G401.6 (cell line): ENCODE data around the gene CFAP61.

Experiments
- FAIRE-seq: peaks from 2 replicates; lab custom pipeline; 2012; peaks lifted over from hg19 to GRCh38; lab: Jason Lieb, UNC

The CFAP61 gene

DNA sequence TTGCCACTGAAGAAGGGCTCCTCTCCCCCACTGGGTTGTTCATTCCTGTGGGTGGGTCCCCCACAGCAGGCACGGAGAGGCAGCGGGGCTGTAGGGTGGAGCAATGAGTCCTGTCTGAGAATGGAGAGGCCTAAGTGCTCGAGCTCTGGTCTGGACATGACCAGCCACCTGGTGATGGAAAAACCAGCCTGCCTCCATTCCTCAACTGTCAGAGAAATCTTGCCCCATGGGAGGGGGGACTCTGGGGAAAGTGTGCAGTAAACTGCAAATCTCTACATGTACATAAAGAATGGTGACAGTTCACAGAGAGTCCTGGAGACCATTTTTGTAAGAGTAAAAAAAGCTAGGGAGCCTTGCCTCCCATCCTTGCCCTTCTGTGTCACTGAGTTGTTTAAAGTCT is 349.7 kb downstream of the CFAP61 start:
- no peak for FAIRE-seq

DNA sequence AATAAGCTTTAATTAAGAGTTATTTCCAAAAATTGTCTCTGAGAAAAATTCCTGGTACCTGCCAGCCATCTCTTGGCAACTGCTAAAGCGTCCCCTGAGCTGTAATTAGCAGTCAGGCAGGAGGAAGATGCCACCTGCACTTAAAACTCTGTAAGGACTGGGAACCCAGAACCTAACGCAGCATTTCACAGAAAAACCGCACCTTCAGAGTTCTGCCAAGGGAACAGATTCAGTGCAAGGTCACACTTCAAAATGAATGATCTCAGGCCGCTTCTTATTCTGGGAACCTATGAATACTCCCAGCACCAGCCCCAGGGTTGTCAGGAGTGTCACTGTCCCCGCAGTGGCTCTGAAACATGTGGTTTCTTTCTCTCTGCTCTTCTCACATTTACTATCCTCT is 352.3 kb downstream of the CFAP61 start:
- FAIRE-seq = no peak

DNA sequence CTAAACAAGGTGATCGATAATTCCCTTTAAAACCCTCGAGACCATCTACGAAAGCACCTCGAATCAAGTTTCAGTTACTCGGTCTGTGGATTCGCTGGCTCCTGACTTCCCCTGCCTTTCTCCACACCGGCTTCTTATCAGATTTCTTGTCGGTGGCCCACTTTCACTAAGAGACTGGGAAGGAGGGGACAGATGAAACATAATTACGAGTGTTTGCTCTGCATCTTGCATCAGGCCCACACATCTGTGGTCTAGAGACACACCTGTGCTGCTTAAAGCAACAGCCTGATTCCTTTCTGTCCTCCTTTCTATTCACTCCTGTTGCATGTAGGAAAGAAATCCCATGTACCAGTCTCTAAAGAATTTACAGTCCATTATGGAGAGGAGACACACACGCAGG is 353.3 kb downstream of the CFAP61 start:
- FAIRE-seq = no peak

DNA sequence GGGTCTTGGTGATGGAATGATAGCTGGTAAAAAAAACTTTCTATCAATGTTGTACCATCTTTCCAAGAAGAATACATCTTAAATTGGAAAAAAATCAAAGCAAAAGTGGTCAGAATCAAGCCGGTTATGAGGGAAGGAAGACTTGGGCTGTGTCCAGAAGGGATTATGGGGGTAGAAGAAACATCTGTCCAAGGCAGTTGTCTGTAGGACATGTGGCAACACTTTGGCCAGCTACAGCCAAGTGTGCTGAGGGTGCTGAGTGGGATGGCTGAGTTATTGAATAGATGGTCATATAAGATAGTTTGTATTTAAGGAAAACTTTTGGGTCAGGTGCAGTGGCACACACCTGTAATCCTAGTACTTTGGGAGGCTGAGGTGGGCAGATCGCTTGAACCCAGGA is 354.0 kb downstream of the CFAP61 start:
- FAIRE-seq = no peak

DNA sequence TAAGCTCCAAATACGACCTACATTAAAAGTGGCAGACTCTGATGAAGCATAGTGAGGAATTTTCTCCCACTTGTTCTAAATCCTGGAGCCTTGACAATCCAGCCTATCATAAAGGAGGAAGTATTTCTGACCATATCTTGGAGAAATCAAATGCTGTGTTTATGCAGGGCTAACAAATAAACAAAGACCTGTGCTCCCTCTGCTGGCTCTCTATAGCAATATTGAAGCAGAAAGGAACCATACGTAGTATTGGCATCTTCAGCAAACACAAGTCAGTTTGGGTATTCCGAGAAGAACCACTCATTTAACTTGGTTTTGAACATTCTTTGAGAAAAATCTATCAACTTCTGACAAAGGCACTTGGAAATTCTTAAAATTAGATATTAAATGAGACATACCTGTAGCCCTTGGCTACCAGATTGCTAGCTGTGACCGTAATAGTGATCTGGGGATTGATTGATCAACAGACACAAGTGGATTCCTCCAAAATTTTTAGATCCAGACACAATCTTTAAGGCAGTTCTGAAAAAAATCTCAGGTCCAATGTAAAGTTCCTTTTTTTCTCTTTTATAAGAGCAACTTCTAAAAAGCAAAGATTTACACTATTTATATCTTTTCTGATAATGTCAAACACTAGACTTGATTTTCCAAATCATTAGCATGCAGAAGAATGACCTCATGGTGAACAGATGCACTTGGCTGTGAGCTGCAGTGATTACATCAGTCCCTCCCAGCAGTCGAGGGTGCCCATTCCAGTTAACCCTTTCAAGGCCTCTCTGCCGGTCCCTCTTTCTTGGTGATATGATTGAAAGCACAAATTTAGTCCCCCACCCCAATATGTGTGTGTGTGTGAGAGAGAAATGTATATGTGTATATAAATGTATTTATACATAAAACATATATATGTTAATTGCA is 355.8 kb downstream of the CFAP61 start:
- no peak for FAIRE-seq

DNA sequence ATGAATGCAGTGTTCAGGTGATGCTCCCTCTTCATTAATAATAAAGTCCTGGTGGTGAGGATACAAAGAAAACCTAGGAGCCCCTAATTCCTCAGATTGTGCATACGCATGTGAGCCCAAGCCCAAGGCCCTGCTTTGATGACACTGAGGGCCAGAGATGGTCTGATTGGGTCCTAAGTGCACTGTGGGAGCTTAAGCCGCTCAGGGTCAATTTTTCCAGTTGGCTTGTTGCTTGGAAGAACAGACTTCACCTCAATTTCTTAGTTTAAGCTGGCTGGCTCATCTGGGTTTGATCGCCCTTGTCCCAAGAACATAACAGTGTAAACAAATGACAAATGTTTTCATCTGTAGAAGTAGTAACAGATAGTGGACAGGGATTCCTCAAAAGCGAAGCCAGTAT is 357.0 kb downstream of the CFAP61 start:
- no peak for FAIRE-seq
